Neural cell (in vitro differentiated cells): ENCODE results near the gene DLK2.

Experiments
- CTCF ChIP-seq: fragments of 450-650 bp; IDR thresholded peaks from 2 replicates; pipeline ENCODE4 v1.5.1; 2014; ENCODE audit warnings: antibody characterized with exemption, mild to moderate bottlenecking, moderate library complexity; ENCODE audit not compliant: poor library complexity, severe bottlenecking
- POLR2AphosphoS5 ChIP-seq: IDR thresholded peaks from 2 replicates; pipeline ENCODE4 v1.6.1; 2012

- TF ChIP-seq CTCF (no peak), POLR2AphosphoS5 (no peak)
These were observed 22.2 kb downstream of the DLK2 start for GRCh38 chr6:43433148-43433547.
